Measurements from ENCODE around the gene KMO.

KMO gene

DNA sequence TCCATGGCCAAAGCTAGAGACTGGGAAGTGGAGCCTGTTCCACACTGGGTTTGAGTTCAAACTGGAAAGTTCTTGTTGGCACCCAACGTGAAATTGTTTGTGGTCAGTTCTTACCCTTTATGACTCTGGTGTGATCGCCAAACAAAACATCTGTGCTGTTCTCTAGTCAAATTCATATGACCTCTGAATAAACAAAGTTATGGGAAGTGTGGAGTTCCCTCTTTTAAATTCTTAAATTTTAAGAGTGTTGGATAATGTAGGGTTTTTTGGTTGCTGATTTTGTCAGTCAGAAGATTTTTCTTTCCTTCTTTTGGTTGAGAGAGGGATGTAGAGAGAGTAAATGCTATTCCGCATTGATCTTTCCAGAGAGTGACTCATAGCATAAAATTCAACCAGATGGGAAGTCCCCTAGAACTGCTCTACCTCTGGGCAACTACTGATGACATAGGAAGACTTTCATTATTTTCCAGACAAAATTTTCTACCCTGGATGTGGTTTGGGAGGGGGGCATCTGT lies 71.6 kb downstream of the KMO start:
- TF ChIP-seq, protein P1, sequence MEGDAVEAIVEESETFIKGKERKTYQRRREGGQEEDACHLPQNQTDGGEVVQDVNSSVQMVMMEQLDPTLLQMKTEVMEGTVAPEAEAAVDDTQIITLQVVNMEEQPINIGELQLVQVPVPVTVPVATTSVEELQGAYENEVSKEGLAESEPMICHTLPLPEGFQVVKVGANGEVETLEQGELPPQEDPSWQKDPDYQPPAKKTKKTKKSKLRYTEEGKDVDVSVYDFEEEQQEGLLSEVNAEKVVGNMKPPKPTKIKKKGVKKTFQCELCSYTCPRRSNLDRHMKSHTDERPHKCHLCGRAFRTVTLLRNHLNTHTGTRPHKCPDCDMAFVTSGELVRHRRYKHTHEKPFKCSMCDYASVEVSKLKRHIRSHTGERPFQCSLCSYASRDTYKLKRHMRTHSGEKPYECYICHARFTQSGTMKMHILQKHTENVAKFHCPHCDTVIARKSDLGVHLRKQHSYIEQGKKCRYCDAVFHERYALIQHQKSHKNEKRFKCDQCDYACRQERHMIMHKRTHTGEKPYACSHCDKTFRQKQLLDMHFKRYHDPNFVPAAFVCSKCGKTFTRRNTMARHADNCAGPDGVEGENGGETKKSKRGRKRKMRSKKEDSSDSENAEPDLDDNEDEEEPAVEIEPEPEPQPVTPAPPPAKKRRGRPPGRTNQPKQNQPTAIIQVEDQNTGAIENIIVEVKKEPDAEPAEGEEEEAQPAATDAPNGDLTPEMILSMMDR (IDR thresholded peaks at IDR 0.05; ENCODE audit: low read depth, low read length, missing control alignments) = no peak
- H3K4me3 ChIP-seq (replicated peaks; ENCODE audit: low read depth, low read length) = no peak overlapping the region
- DNase-seq (ENCODE audit: extremely low read depth, low read depth) = peak; percentile 41

DNA sequence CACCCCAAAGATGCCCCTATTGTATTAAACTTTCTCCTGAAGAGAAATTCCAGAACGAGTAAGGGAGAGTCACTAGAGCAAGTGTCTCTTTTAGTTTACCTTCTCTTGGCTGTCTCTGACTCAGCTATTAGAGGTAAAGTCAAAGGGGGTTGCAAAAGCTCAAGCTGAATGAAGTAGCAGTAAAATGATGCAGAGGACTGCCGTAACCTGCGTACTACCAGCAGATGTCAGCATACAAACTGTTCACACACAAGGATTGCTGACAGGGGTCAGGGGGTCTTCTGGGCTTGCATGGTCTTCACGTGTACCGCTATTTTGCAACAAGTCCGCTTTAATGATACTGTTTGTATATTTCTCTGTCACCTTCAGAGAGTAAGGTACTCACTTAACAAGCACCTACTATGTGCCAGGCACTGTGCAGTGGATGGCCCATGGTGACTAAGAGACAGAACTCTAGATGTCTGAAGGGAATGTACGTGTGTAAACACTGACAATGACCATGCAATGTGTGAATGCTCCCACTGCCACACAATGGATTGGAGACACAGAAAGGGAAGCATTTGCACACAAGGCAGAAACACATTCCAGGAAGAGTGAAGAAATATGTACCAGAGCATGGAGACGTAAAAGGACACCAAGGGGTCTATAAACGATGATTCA lies 73.1 kb downstream of the KMO start:
- TF ChIP-seq, protein P1 (IDR thresholded peaks at IDR 0.05; ENCODE audit: low read depth, low read length, missing control alignments) = peak; percentile 35
- no peak overlapping the region for H3K4me3 ChIP-seq (replicated peaks; ENCODE audit: low read depth, low read length)
- DNase-seq (ENCODE audit: extremely low read depth, low read depth) = no peak

DNA sequence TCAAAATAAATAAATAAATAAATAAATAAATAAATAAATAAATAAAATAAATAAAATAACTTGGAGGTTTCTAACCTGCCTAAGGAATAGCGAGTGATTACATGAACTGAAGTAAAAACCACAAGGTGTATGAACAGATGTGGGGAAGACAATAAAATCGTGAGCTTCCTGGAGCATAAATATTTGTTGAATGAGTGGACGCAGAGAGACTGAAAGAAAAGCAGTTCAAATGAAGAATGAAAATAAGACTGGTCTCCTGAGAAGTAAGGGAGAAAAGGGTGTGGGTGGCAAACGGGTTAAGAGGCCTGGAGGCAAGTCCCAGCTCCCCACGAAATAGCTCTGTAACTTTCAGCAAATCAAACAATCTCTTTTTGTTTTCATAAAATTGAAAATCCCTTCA lies 74.4 kb downstream of the KMO start:
- peak; percentile 30 for DNase-seq (ENCODE audit: extremely low read depth, low read depth)
- TF ChIP-seq, protein P1 (IDR thresholded peaks at IDR 0.05; ENCODE audit: low read depth, low read length, missing control alignments) = no peak
- H3K4me3 ChIP-seq (replicated peaks; ENCODE audit: low read depth, low read length) = no peak overlapping the region

DNA sequence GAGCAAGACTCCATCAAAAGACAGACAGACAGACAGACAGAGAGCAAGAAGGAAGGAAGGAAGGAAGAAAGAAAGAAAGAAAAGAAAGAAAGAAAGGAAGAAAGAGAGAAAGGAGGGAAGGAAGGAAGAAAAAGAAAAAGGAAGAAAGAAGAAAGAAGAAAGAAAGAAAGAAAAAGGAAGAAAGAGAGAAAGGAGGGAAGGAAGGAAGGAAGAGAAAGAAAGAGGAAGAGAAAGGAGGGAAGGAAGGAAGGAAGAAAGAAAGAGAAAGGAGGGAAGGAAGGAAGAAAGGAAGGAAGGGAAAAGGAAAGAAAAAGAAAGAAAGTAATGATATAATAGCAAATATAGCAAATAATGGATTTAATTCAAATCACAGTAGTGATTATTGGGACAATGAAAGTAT lies 75.3 kb downstream of the KMO start:
- TF ChIP-seq, protein P1 (IDR thresholded peaks at IDR 0.05; ENCODE audit: low read depth, low read length, missing control alignments) = no peak
- H3K4me3 ChIP-seq (replicated peaks; ENCODE audit: low read depth, low read length) = no peak overlapping the region
- DNase-seq (ENCODE audit: extremely low read depth, low read depth) = no peak

DNA sequence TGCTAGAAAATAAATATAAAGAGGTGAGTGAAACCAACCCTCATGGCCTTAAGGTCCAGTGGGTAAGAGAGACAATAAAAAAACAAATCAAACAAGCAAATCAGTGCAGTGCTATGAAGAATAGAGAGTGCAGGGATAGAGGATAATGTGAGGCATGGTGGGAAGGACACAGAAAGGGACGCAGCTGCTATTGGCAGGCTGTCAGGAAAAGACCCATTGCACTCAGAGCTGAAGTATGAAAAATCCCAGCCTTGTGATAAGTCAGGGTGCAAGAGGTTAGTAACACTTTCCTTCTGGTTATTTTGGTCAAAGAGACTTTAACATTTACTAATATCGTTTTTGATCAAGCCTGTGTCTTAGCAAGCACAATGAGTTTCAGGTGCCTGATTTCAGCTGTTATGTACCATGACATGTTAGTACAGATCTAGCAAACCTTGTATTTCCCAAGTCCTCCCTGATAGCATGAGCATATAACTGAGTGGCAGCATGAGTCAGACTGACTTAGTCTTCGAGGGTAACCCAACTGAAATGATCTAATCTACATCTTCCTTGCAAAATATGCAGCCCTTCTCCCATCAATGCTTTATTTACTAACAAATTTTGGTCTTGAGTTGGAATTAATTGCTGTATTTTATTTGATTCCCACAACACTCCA lies 76.3 kb downstream of the KMO start:
- no peak overlapping the region for H3K4me3 ChIP-seq (replicated peaks; ENCODE audit: low read depth, low read length)
- no peak for DNase-seq (ENCODE audit: extremely low read depth, low read depth)
- TF ChIP-seq, protein P1 (IDR thresholded peaks at IDR 0.05; ENCODE audit: low read depth, low read length, missing control alignments) = no peak

DNA sequence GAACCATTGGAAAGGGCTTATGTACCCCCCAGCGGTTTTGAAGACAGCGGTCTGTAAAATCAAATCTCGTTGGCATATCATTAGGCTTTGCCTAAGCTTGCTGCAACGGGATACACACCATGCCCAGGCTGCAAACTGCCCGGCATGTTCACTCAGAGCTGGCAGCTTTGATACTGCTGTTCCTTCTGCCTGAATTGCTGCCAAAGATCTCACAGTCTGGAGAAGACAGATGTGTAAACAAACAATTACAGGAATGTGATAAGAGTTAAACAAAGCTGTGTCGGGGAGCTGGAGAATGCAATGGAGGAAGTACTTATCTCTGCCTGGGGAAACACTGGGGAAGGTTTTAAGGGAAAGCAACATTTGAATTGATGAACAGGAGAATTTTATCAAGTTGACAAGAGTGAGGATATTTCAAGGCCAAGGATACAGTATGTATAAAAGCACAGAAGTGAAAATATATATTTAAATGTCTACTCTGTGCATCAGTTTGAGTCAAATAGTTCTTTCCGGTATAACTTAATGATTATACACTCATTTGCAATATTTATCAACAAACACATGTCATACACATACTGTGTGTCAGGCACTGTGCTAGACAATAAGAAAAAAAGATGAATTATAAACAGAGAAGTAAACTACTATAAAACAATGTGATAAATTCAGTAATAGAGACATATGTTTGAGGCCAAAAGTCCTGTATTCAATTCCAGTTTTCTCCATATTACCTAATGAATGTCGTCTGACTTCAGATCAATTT lies 78.1 kb downstream of the KMO start:
- TF ChIP-seq, protein P1 (IDR thresholded peaks at IDR 0.05; ENCODE audit: low read depth, low read length, missing control alignments) = no peak
- no peak for DNase-seq (ENCODE audit: extremely low read depth, low read depth)
- no peak overlapping the region for H3K4me3 ChIP-seq (replicated peaks; ENCODE audit: low read depth, low read length)
